HUES6 (cell line): Measurements from ENCODE around the gene ITGB2.
"Not testable (repeated sequence)": the region's sequence is repeated elsewhere in the genome, so short reads cannot be mapped to it uniquely, and the experiment has no call there.

ENCODE experiments used
- H3K27ac ChIP-seq: 2 replicates; pipeline ENCODE4 v1.7.0; 2013; ENCODE audit warnings: low read depth, mild to moderate bottlenecking, low read length, inconsistent platforms
- H3K27me3 ChIP-seq: 2 replicates; pipeline ENCODE4 v1.6.1; 2013; ENCODE audit warnings: low read length; ENCODE audit not compliant: control insufficient read depth, insufficient read depth
- H3K36me3 ChIP-seq: 2 replicates; pipeline ENCODE4 v1.6.1; 2013; ENCODE audit warnings: low read length; ENCODE audit not compliant: control insufficient read depth, insufficient read depth
- H3K4me1 ChIP-seq: 2 replicates; pipeline ENCODE4 v1.6.1; 2013; ENCODE audit warnings: low read length; ENCODE audit not compliant: control insufficient read depth, insufficient read depth
- H3K4me3 ChIP-seq: 2 replicates; pipeline ENCODE4 v1.5.1; 2013; ENCODE audit warnings: low read depth, low read length
- H3K9ac ChIP-seq: one replicate; pipeline ENCODE4 v1.6.1; 2013; ENCODE audit warnings: mild to moderate bottlenecking, low read length
- H3K9me3 ChIP-seq: 2 replicates; pipeline ENCODE4 v1.6.1; 2013; ENCODE audit warnings: low read depth, low read length; ENCODE audit not compliant: control insufficient read depth, insufficient read depth

The ITGB2 gene

DNA sequence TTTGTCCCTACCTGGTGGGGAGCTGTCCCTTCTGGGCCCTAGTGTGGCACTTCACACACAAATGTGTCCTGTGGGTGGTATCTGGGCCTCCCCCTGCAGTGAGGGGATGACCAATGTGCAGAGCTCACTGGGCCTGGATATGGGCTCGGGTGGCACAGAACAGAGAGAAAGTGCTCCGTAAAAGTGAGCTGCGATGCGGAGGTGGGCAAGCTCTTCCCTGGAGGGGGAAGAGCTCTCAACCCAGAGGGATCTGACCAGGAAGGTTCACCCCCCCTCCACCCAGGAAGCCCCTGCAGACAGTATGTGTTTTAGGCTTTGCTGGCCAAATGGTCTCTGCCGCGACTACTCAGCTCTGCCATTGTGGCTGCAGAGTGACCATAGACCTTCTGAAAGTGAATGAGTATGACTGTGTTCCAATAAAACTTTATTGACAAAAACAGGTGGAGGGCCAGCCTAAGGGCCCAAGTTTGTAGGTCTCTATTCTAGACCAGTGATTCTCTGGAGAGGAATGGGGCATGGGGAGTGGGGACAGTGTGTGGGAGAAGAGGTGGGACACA, 8.6 kb upstream of the ITGB2 start:
- no peaks in the 10 kb centered on the region for H3K36me3 ChIP-seq
- peaks cover 42% of the 10 kb centered on the region for H3K4me1 ChIP-seq
- peaks cover 77% of the 10 kb centered on the region for H3K27me3 ChIP-seq
- H3K27ac ChIP-seq: no peak overlapping the region
- H3K9me3 ChIP-seq: no peaks in the 10 kb centered on the region
- H3K9ac ChIP-seq: no peak overlapping the region
- H3K4me3 ChIP-seq: no peak overlapping the region

- Histone ChIP-seq H3K4me3 (peak overlapping the region; percentile 41; the same call in 1 of the 2 replicates), H3K4me1 (peaks cover 42% of the 10 kb centered on the region), H3K27me3 (peaks cover 71% of the 10 kb centered on the region)
- H3K9ac ChIP-seq, H3K36me3 ChIP-seq, H3K9me3 ChIP-seq, H3K27ac ChIP-seq: not testable (repeated sequence)
Measured at GRCh38 chr21:44928500-44929241, 8.0 kb upstream of the ITGB2 start.

GRCh38 chr21:44927587-44928461, 7.1 kb upstream of the ITGB2 start:
- Histone ChIP-seq H3K4me1 (peaks cover 42% of the 10 kb centered on the region), H3K4me3 (peak overlapping the region; percentile 41)

GRCh38 chr21:44927259-44927586, 6.5 kb upstream of the ITGB2 start:
- no peak overlapping the region for H3K4me3 ChIP-seq

More at GRCh38 chr21:44927587-44928461, 7.1 kb upstream of the ITGB2 start:
- H3K27ac ChIP-seq: no peak overlapping the region
- H3K27me3 ChIP-seq: peaks cover 62% of the 10 kb centered on the region
- no peak overlapping the region for H3K9ac ChIP-seq
- H3K9me3 ChIP-seq: no peaks in the 10 kb centered on the region
- no peaks in the 10 kb centered on the region for H3K36me3 ChIP-seq

DNA sequence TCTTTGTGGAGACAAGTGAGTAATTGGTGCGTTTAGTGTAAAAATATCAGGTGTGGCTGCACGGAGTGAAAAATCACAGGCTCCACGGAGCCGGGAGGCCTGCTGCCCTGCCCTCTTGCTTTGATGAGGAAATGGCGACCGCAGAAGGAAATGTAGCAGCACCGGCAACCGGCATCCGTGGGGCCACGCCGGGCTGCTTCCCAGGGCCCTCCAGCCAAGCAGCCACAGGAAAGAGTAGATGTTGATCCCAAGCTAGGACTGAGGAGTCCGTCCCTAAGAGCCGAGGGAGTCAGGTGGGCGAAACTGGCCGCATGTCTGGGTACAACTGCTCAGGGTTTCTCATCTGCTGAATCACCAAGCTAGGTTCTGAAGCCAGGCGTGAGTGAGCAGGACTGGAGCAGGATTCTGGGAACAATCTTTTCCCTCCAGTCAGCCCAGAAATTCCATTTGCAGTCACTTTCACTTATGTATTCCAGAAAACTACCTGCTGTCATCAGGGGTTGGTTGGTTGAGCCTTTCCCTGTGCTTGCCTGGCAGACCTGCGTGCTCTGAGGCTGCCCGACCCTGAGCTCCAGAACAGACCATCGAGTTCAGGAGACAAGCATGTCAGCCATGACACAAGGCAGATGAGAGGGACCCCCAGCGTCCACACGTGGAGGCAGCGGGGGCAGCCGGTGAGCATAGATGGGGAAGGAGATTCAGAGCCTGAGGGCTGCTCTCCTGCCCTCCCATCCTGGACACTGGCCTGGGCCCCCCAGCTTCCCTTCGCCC, 5.8 kb upstream of the ITGB2 start:
- H3K36me3 ChIP-seq: no peaks in the 10 kb centered on the region
- H3K9me3 ChIP-seq: no peaks in the 10 kb centered on the region
- peaks cover 49% of the 10 kb centered on the region for H3K27me3 ChIP-seq
- peaks cover 42% of the 10 kb centered on the region for H3K4me1 ChIP-seq
- no peak overlapping the region for H3K9ac ChIP-seq
- H3K27ac ChIP-seq: no peak overlapping the region
- no peak overlapping the region for H3K4me3 ChIP-seq

More at GRCh38 chr21:44927259-44927586, 6.5 kb upstream of the ITGB2 start:
- no peaks in the 10 kb centered on the region for H3K9me3 ChIP-seq
- no peak overlapping the region for H3K27ac ChIP-seq
- no peak overlapping the region for H3K9ac ChIP-seq
- peaks cover 56% of the 10 kb centered on the region for H3K27me3 ChIP-seq
- peaks cover 42% of the 10 kb centered on the region for H3K4me1 ChIP-seq
- H3K36me3 ChIP-seq: no peaks in the 10 kb centered on the region

DNA sequence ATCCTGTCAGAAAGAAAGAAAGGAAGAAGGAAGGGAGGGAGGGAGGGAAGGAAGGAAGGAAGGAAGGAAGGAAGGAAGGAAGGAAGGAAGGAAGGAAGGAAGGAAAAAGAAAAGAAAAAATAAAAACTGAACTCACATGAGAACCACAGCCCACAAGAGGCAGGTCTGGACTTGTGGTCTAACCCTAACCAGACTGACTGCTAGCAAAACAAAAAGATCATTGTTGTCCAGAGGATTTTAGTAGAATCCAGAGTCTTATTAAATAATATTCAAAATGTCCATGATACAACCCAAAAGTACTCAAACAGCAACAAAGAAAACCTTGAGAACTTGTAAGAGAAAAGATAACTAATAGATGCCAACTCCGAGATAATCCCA, 4.7 kb upstream of the ITGB2 start:
- peaks cover 49% of the 10 kb centered on the region for H3K27me3 ChIP-seq
- no peaks in the 10 kb centered on the region for H3K36me3 ChIP-seq
- H3K9ac ChIP-seq: no peak overlapping the region
- H3K4me1 ChIP-seq: peaks cover 43% of the 10 kb centered on the region
- no peak overlapping the region for H3K4me3 ChIP-seq
- H3K9me3 ChIP-seq: no peaks in the 10 kb centered on the region
- no peak overlapping the region for H3K27ac ChIP-seq

- H3K4me3 ChIP-seq: no peak overlapping the region
- no peaks in the 10 kb centered on the region for H3K36me3 ChIP-seq
- H3K9ac ChIP-seq: no peak overlapping the region
- H3K9me3 ChIP-seq: no peaks in the 10 kb centered on the region
- H3K27ac ChIP-seq: no peak overlapping the region
- peaks cover 49% of the 10 kb centered on the region for H3K27me3 ChIP-seq
- peaks cover 43% of the 10 kb centered on the region for H3K4me1 ChIP-seq
Measured at GRCh38 chr21:44924606-44925377, 4.1 kb upstream of the ITGB2 start.

GRCh38 chr21:44923480-44924084, 2.9 kb upstream of the ITGB2 start:
- no peaks in the 10 kb centered on the region for H3K36me3 ChIP-seq
- peaks cover 50% of the 10 kb centered on the region for H3K27me3 ChIP-seq
- H3K4me1 ChIP-seq: peaks cover 41% of the 10 kb centered on the region
- no peaks in the 10 kb centered on the region for H3K9me3 ChIP-seq
- no peak overlapping the region for H3K4me3 ChIP-seq
- no peak overlapping the region for H3K9ac ChIP-seq
- no peak overlapping the region for H3K27ac ChIP-seq

- no peaks in the 10 kb centered on the region for H3K36me3 ChIP-seq
- H3K4me3 ChIP-seq: no peak overlapping the region
- H3K9me3 ChIP-seq: no peaks in the 10 kb centered on the region
- H3K9ac ChIP-seq: no peak overlapping the region
- no peak overlapping the region for H3K27ac ChIP-seq
- H3K4me1 ChIP-seq: peaks cover 26% of the 10 kb centered on the region
- H3K27me3 ChIP-seq: peaks cover 51% of the 10 kb centered on the region
Measured at GRCh38 chr21:44921928-44922327, 1.2 kb upstream of the ITGB2 start.
